K562 (cell line): Measurements from ENCODE around the gene ST3GAL3. TPM values are rescaled to one million over a fixed set of nuclear protein-coding genes. Genes with fewer than 3 reads are reported as not detected.
A peak's percentile ranks its signal among the peaks of the same experiment; 100 is the strongest.

Experiments used
- ATF7 ChIP-seq: fragments of 450-650 bp; IDR thresholded peaks from 2 replicates; pipeline ENCODE4 v1.7.1; 2014; ENCODE audit warnings: mild to moderate bottlenecking, moderate library complexity
- CSDE1 ChIP-seq, 2 experiments: fragments of 450-650 bp; IDR thresholded peaks; 2 replicates each; pipeline ENCODE4 v1.6.1; 2016; ENCODE audit warnings: mild to moderate bottlenecking in 1 of 2
- DIDO1 ChIP-seq: fragments of 450-650 bp; IDR thresholded peaks from 2 replicates; pipeline ENCODE4 v1.6.1; 2016; ENCODE audit warnings: low read depth, missing biosample characterization, missing genetic modification characterization
- ILK ChIP-seq: fragments of 450-650 bp; IDR thresholded peaks from 2 replicates; pipeline ENCODE4 v1.6.1; 2016; ENCODE audit warnings: missing genetic modification characterization, low read depth, mild to moderate bottlenecking, missing compliant biosample characterization, moderate library complexity, borderline replicate concordance
- KDM5B ChIP-seq: fragments of 200-600 bp; sonication (generic); IDR thresholded peaks from 2 replicates; pipeline ENCODE4 v1.6.1; 2012; ENCODE audit warnings: low read depth, mild to moderate bottlenecking, moderate library complexity, low read length, control low read depth, inconsistent platforms; ENCODE audit not compliant: insufficient replicate concordance
- LARP7 ChIP-seq: fragments of 450-650 bp; IDR thresholded peaks from 2 replicates; pipeline ENCODE4 v1.6.1; 2016
- MAFK ChIP-seq: IDR thresholded peaks from 2 replicates; pipeline ENCODE4 v1.6.1; 2011; ENCODE audit warnings: low read length, improper control_type of control experiment
- NKRF ChIP-seq: fragments of 450-650 bp; IDR thresholded peaks from 2 replicates; pipeline ENCODE4 v1.6.1; 2016; ENCODE audit warnings: borderline replicate concordance
- POU5F1 ChIP-seq: fragments of 150-350 bp; IDR thresholded peaks from 2 replicates; pipeline ENCODE4 v1.6.1; 2014; ENCODE audit warnings: borderline replicate concordance, low read length, low read depth, mild to moderate bottlenecking; ENCODE audit not compliant: partially characterized antibody
- RBM25 ChIP-seq: fragments of 200-400 bp; formaldehyde crosslinking; IDR thresholded peaks from 2 replicates; pipeline ENCODE4 v1.6.1; 2018; ENCODE audit warnings: low read length, low read depth, moderate library complexity; ENCODE audit not compliant: severe bottlenecking
- RCOR1 ChIP-seq, 2 experiments: IDR thresholded peaks; 2 replicates each; pipeline ENCODE4 v1.6.1; 2012; ENCODE audit warnings: low read depth in 2 of 2, low read length in 2 of 2, borderline replicate concordance in 1 of 2, improper control_type of control experiment in 1 of 2
- TCF7L2 ChIP-seq: fragments of 150-350 bp; IDR thresholded peaks from 2 replicates; pipeline ENCODE4 v1.6.1; 2016; ENCODE audit warnings: low read depth, mild to moderate bottlenecking, low read length, moderate library complexity
- ZNF133 ChIP-seq: fragments of 250-450 bp; sonication (Bioruptor Pico); IDR thresholded peaks from 2 replicates; pipeline ENCODE4 v1.4.0; 2020; ENCODE audit warnings: mild to moderate bottlenecking
- ZNF146 ChIP-seq: IDR thresholded peaks from one replicate; pipeline ENCODE4 v1.6.1; 2018; ENCODE audit warnings: missing compliant biosample characterization; ENCODE audit not compliant: unreplicated experiment
- ZNF592 ChIP-seq: fragments of 450-650 bp; IDR thresholded peaks from 2 replicates; pipeline ENCODE4 v1.6.1; 2017; ENCODE audit warnings: antibody characterized with exemption, mild to moderate bottlenecking
- ZNF644 ChIP-seq: fragments of 200-800 bp; sonication (Bioruptor generic); IDR thresholded peaks from 2 replicates; pipeline ENCODE4 v1.6.1; 2016; ENCODE audit warnings: low read depth, missing genetic modification characterization, missing compliant biosample characterization
- ZNF707 ChIP-seq: fragments of 250-450 bp; sonication (Bioruptor Pico); conservative IDR thresholded peaks from 2 replicates; pipeline ENCODE4 v1.8.0; 2022; ENCODE audit warnings: inconsistent platforms, mild to moderate bottlenecking, moderate library complexity
- polyA plus RNA-seq, 8 experiments: library from polyadenylated mRNA; depleted of rRNA in 4 of 8; stranded (reverse) in 5 of 8; unstranded in 3 of 8; fragments of >200 nt; fragmentation: Nextera tagmentation in 2 of 8; fragmentation: Illumina TruSeq in 1 of 8; extraction: Ambion mirVana in 2 of 8; extraction: Trizol in 1 of 8; gene quantifications; 2 replicates each; pipeline versions ENCODE4 v1.2.1 to v1.2.3, GENCODE V29; 2011 to 2014; ENCODE audit warnings: inconsistent platforms in 1 of 8, missing spikeins in 1 of 8
- total RNA-seq, 7 experiments: library from RNA; depleted of rRNA in 6 of 7; stranded (reverse); fragments of >200 nt in 6 of 7; fragmentation: Illumina TruSeq in 2 of 7; extraction: Trizol in 2 of 7; gene quantifications; 2 replicates each; pipeline versions ENCODE4 v1.2.1 to v1.2.3, GENCODE V29; 2011 to 2021; ENCODE audit warnings: low replicate concordance in 1 of 7
- TF ChIP-seq, protein P1 (sequence below): sonication (generic); IDR thresholded peaks from 2 replicates; pipeline ENCODE4 v1.6.1; 2016

Gene ST3GAL3
- total and polyA plus RNA-seq, 9 of the 15 experiments (the other 6 are each of a cell fraction or from before 2014, with no cell fraction given): 1.2 to 18.9 (median 11.0) TPM

- TF ChIP-seq NKRF (peak; percentile 88; the same call in 1 of the 2 replicates), ZNF592 (0 out of 2 replicates have a peak, but pooled peaks have one; percentile 53), ZNF146 (CRISPR knock-in tag) (no peak), ZNF707 (no peak), POU5F1 (no peak), MAFK (no peak), ATF7 (peak; percentile 77; the same call in 1 of the 2 replicates), DIDO1 (tag) (no peak), CSDE1 (IDR thresholded peaks at IDR 0.05) (0 out of 4 replicates have a peak, but pooled peaks of 1 of the 2 experiments have one; percentile 36), ILK (tag) (no peak), RBM25 (peak; percentile 100), LARP7 (no peak), ZNF644 (tag) (no peak; the same call in 1 of the 2 replicates), RCOR1 (IDR thresholded peaks at IDR 0.05; ENCODE audit: borderline replicate concordance in 1 of 2, low read depth in 2 of 2, low read length in 2 of 2) (no peak), TCF7L2 (0 out of 2 replicates have a peak, but pooled peaks have one; percentile 56), ZNF133 (CRISPR knock-in tag) (no peak), KDM5B (peak; percentile 97)
- TF ChIP-seq, protein P1, sequence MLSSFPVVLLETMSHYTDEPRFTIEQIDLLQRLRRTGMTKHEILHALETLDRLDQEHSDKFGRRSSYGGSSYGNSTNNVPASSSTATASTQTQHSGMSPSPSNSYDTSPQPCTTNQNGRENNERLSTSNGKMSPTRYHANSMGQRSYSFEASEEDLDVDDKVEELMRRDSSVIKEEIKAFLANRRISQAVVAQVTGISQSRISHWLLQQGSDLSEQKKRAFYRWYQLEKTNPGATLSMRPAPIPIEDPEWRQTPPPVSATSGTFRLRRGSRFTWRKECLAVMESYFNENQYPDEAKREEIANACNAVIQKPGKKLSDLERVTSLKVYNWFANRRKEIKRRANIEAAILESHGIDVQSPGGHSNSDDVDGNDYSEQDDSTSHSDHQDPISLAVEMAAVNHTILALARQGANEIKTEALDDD: no peak
Measured at GRCh38 chr1:43707190-43708001, at the start of gene ST3GAL3 (continued).
